HCT116 (cell line): Measurements from ENCODE around the gene GPR108. TPM values are rescaled to one million over a fixed set of nuclear protein-coding genes. Genes with fewer than 3 reads are reported as not detected.

Source experiments
- ATAC-seq: fragments of 200-7000 bp; cut with Tn5 transposase; 2 replicates; pipeline ENCODE4 v1.9.1; 2020; ENCODE audit warnings: mild to moderate bottlenecking, moderate library complexity
- BruUV-seq: library from RNA; stranded (reverse); fragments of 400-500 nt; replicated peaks from 2 replicates; lab custom pipeline; 2021; lab: Mats Ljungman, UMichigan
- CTCF ChIA-PET: fragments of 300-600 bp; sonication (Branson Sonifier 250); formaldehyde crosslinking; loops from one replicate; lab custom pipeline; 2021; ENCODE audit warnings: antibody characterized with exemption; lab: Charles Lee
- POLR2A ChIA-PET: fragments of 300-600, 350-600 bp; sonication (Branson Sonifier 250); formaldehyde crosslinking; loops from one replicate; lab custom pipeline; 2021; ENCODE audit warnings: antibody characterized with exemption; lab: Charles Lee
- RAD21 ChIA-PET, 2 experiments: fragments of 300-600 bp; sonication (Branson Sonifier 250); formaldehyde crosslinking; loops; one replicate each; lab custom pipeline; 2023; ENCODE audit warnings: low total read pairs in 2 of 2; ENCODE audit not compliant: uncharacterized antibody in 2 of 2, unreplicated experiment in 2 of 2, low non-redundant PET in 1 of 2; lab: Charles Lee
- DNase-seq: peaks from one replicate; pipeline ENCODE4 v3.0.0-alpha.2; 2010; ENCODE audit warnings: low read depth, low spot score
- H2AFZ ChIP-seq: fragments of 200-600 bp; shearing (Covaris generic), sonication (generic); 2 replicates; pipeline ENCODE4 v1.6.1; 2017; ENCODE audit warnings: low read depth, mixed run types, mixed read lengths, antibody characterized with exemption, low read length; ENCODE audit not compliant: poor library complexity, severe bottlenecking
- H3K27ac ChIP-seq: 2 replicates; pipeline ENCODE4 v1.5.1; 2012; ENCODE audit warnings: low read depth, low read length
- H3K27me3 ChIP-seq: fragments of 200-600 bp; sonication (generic); 2 replicates; pipeline ENCODE4 v1.6.1; 2016; ENCODE audit warnings: mixed run types, low read length, mixed read lengths; ENCODE audit not compliant: insufficient read depth
- H3K36me3 ChIP-seq, 2 experiments: fragments of 200-500 bp in 1 of 2; fragments of 200-600 bp in 1 of 2; sonication (Bioruptor generic) in 1 of 2; sonication (generic) in 1 of 2; 2 replicates each; pipeline versions ENCODE4 v1.5.1 to v1.6.1; 2014 to 2016; ENCODE audit warnings: low read length in 2 of 2, inconsistent platforms in 1 of 2, mixed read lengths in 1 of 2, mixed run types in 1 of 2; ENCODE audit not compliant: insufficient read depth in 2 of 2, control insufficient read depth in 1 of 2
- H3K4me1 ChIP-seq, 2 experiments: fragments of 200-600 bp in 1 of 2; sonication (generic) in 1 of 2; 2 replicates each; pipeline versions ENCODE4 v1.5.1 to v1.6.1; 2012 to 2017; ENCODE audit warnings: low read length in 2 of 2, inconsistent platforms in 1 of 2, mild to moderate bottlenecking in 1 of 2, mixed read lengths in 1 of 2, mixed run types in 1 of 2, moderate library complexity in 1 of 2; ENCODE audit not compliant: insufficient read depth in 2 of 2, control insufficient read depth in 1 of 2
- H3K4me2 ChIP-seq: fragments of 200-600 bp; sonication (generic); 2 replicates; pipeline ENCODE4 v1.6.1; 2017; ENCODE audit warnings: mixed run types, low read length, mixed read lengths
- H3K4me3 ChIP-seq, 2 experiments: fragments of 200-600 bp in 1 of 2; sonication (generic) in 1 of 2; replicated peaks in 1 of 2; 2 replicates each; pipeline ENCODE4 v1.5.1; 2011 to 2016; ENCODE audit warnings: low read length in 2 of 2, control low read depth in 1 of 2, low read depth in 1 of 2, mild to moderate bottlenecking in 1 of 2, mixed read lengths in 1 of 2, mixed run types in 1 of 2
- H3K79me2 ChIP-seq: fragments of 200-600 bp; sonication (generic); 2 replicates; pipeline ENCODE4 v1.6.1; 2017; ENCODE audit warnings: mild to moderate bottlenecking, mixed run types, low read length, moderate library complexity, mixed read lengths; ENCODE audit not compliant: insufficient read depth
- H3K9ac ChIP-seq: fragments of 200-600 bp; sonication (generic); 2 replicates; pipeline ENCODE4 v1.6.1; 2016; ENCODE audit warnings: low read length, mixed read lengths
- H3K9me2 ChIP-seq: fragments of 200-600 bp; sonication (generic), shearing (Covaris generic); 2 replicates; pipeline ENCODE4 v1.6.1; 2017; ENCODE audit warnings: mixed run types, mild to moderate bottlenecking, moderate library complexity; ENCODE audit not compliant: insufficient read depth
- H3K9me3 ChIP-seq, 2 experiments: fragments of 200-500 bp in 1 of 2; fragments of 200-600 bp in 1 of 2; sonication (Bioruptor generic) in 1 of 2; sonication (generic) in 1 of 2; 2 replicates each; pipeline ENCODE4 v1.6.1; 2014 to 2017; ENCODE audit warnings: low read length in 2 of 2, mixed read lengths in 2 of 2, inconsistent platforms in 1 of 2, low read depth in 1 of 2, mild to moderate bottlenecking in 1 of 2, mixed run types in 1 of 2, moderate library complexity in 1 of 2; ENCODE audit not compliant: control insufficient read depth in 1 of 2, insufficient read depth in 1 of 2
- H4K20me1 ChIP-seq: fragments of 200-600 bp; sonication (generic), shearing (Covaris generic); 2 replicates; pipeline ENCODE4 v1.6.1; 2017; ENCODE audit warnings: mixed run types, mild to moderate bottlenecking, moderate library complexity; ENCODE audit not compliant: insufficient read depth
- CBX3 ChIP-seq: IDR thresholded peaks from 2 replicates; pipeline ENCODE4 v1.6.1; 2012; ENCODE audit warnings: low read depth
- CTCF ChIP-seq, 3 experiments: fragments of 200-600 bp in 1 of 3; sonication (generic) in 1 of 3; IDR thresholded peaks in 2 of 3; conservative IDR thresholded peaks in 1 of 3; 2 replicates each; pipeline ENCODE4 v1.5.1; 2012 to 2017; ENCODE audit warnings: low read depth in 2 of 3, low read length in 2 of 3, antibody characterized with exemption in 1 of 3, borderline replicate concordance in 1 of 3, control low read depth in 1 of 3, mild to moderate bottlenecking in 1 of 3, mixed read lengths in 1 of 3, mixed run types in 1 of 3, moderate library complexity in 1 of 3; ENCODE audit not compliant: insufficient read depth in 1 of 3
- ELF1 ChIP-seq: IDR thresholded peaks from 2 replicates; pipeline ENCODE4 v1.6.1; 2012; ENCODE audit warnings: low read depth, borderline replicate concordance
- FOSL1 ChIP-seq: IDR thresholded peaks from 2 replicates; pipeline ENCODE4 v1.6.1; 2012; ENCODE audit warnings: low read depth
- MAX ChIP-seq: IDR thresholded peaks from 2 replicates; pipeline ENCODE4 v1.6.1; 2012
- POLR2A ChIP-seq: IDR thresholded peaks from 2 replicates; pipeline ENCODE4 v1.7.0; 2011; ENCODE audit warnings: borderline replicate concordance; ENCODE audit not compliant: insufficient read depth, insufficient read length; ENCODE audit errors: extremely low read depth
- REST ChIP-seq: IDR thresholded peaks from 2 replicates; pipeline ENCODE4 v1.6.1; 2012; ENCODE audit warnings: low read depth
- SRF ChIP-seq: IDR thresholded peaks from 2 replicates; pipeline ENCODE4 v1.6.1; 2012; ENCODE audit warnings: low read depth
- TCF7L2 ChIP-seq: IDR thresholded peaks from 2 replicates; pipeline ENCODE4 v1.7.0; 2011; ENCODE audit warnings: borderline replicate concordance, inconsistent platforms; ENCODE audit not compliant: insufficient read depth, insufficient read length; ENCODE audit errors: extremely low read depth
- YY1 ChIP-seq: IDR thresholded peaks from 2 replicates; pipeline ENCODE4 v1.6.1; 2011; ENCODE audit warnings: low read length, low read depth, moderate library complexity, mild to moderate bottlenecking; ENCODE audit not compliant: insufficient replicate concordance; ENCODE audit errors: extremely low read depth
- ZFX ChIP-seq: fragments of 450-650 bp; IDR thresholded peaks from 2 replicates; pipeline ENCODE4 v1.6.1; 2017
- ZNF274 ChIP-seq: fragments of 200-500 bp; sonication (Bioruptor generic); IDR thresholded peaks from 2 replicates; pipeline ENCODE4 v1.6.1; 2014; ENCODE audit warnings: mild to moderate bottlenecking, low read depth, low read length, inconsistent platforms
- intact Hi-C: fragments of 100-400 bp; cut with micrococcal nuclease; formaldehyde crosslinking; loops from 2 replicates; pipeline ENCODE4 v1.10.0; 2022
- total RNA-seq: library from RNA; stranded (reverse); gene quantifications from one replicate; pipeline ENCODE4 v1.2.1, GENCODE V29; 2021; ENCODE audit not compliant: unreplicated experiment
- TF ChIP-seq, protein P1 (sequence below): IDR thresholded peaks from 2 replicates; pipeline ENCODE4 v1.6.1; 2011; ENCODE audit warnings: mild to moderate bottlenecking, low read length, moderate library complexity; ENCODE audit not compliant: insufficient replicate concordance; ENCODE audit errors: extremely low read depth
- TF ChIP-seq, protein P2 (sequence below): IDR thresholded peaks from 2 replicates; pipeline ENCODE4 v1.6.1; 2012

Gene GPR108
- total RNA-seq, 1 experiment from 2014 or later = 75.0 TPM

DNA sequence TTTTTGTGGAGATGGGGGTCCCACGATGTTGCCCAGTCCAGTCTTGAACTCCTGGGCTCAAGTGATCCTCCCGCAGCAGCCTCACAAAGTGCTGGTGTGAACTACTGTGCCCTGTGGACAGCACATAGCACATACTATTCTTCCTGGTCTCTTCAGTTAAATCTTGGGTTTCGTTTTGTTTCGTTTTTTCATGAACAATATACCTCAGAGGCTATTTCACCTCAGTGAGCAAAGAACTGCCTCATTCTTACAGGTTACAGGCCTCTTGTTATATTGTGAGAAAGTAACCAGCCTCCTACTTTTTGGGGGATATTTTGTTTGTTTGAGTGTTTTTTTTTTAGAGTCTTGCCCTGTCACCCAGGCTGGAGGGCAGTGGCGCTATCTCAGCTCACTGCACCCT is 15.6 kb downstream of the GPR108 start:
- intact Hi-C loops = no loop called here
- ChIA-PET CTCF (no interaction called here), POLR2A (no interaction called here), RAD21 (no interaction called here)
- Histone ChIP-seq H3K36me3 (no peaks in the 10 kb centered on the region), H3K9ac (no peak overlapping the region), H4K20me1 (no peaks in the 10 kb centered on the region), H3K79me2 (no peaks in the 10 kb centered on the region), H3K9me2 (no peaks in the 10 kb centered on the region), H3K27ac (no peak overlapping the region), H3K4me3 (no peak overlapping the region), H3K4me2 (no peak overlapping the region), H3K4me1 (peaks cover 13 to 30% of the 10 kb centered on the region in 2 experiments; a peak in 3 of 4 replicates), H3K27me3 (no peaks in the 10 kb centered on the region), H3K9me3 (no peaks in the 10 kb centered on the region), H2AFZ (no peak overlapping the region)
- no TSS peak for BruUV-seq
- no peak for DNase-seq
- ATAC-seq = no peak
- TF ChIP-seq, protein P1, sequence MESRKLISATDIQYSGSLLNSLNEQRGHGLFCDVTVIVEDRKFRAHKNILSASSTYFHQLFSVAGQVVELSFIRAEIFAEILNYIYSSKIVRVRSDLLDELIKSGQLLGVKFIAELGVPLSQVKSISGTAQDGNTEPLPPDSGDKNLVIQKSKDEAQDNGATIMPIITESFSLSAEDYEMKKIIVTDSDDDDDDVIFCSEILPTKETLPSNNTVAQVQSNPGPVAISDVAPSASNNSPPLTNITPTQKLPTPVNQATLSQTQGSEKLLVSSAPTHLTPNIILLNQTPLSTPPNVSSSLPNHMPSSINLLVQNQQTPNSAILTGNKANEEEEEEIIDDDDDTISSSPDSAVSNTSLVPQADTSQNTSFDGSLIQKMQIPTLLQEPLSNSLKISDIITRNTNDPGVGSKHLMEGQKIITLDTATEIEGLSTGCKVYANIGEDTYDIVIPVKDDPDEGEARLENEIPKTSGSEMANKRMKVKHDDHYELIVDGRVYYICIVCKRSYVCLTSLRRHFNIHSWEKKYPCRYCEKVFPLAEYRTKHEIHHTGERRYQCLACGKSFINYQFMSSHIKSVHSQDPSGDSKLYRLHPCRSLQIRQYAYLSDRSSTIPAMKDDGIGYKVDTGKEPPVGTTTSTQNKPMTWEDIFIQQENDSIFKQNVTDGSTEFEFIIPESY = no peak
- TF ChIP-seq ZNF274 (no peak), YY1 (no peak), ZFX (no peak), MAX (no peak), REST (no peak), CTCF (IDR thresholded peaks at IDR 0.05 in 2 of 3, conservative IDR thresholded peaks at IDR 0.05 in 1 of 3; ENCODE audit: borderline replicate concordance in 1 of 3, insufficient read depth in 1 of 3, low read depth in 2 of 3, low read length in 2 of 3) (no peak), SRF (no peak), CBX3 (no peak), ELF1 (no peak), POLR2A (no peak), FOSL1 (no peak), TCF7L2 (no peak)
- TF ChIP-seq, protein P2, sequence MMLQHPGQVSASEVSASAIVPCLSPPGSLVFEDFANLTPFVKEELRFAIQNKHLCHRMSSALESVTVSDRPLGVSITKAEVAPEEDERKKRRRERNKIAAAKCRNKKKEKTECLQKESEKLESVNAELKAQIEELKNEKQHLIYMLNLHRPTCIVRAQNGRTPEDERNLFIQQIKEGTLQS = no peak
